HepG2 (cell line): ENCODE data around the gene SLCO6A1. TPM values are rescaled to one million over a fixed set of nuclear protein-coding genes. Genes with fewer than 3 reads are reported as not detected.

Experiments
- ATAC-seq: fragments of 200-7000 bp; cut with Tn5 transposase; 3 replicates; pipeline ENCODE4 v1.9.1; 2020; ENCODE audit warnings: mild to moderate bottlenecking, moderate library complexity
- BruUV-seq: library from RNA; stranded (reverse); fragments of 400-500 nt; replicated peaks from 2 replicates; lab custom pipeline; 2021; lab: Mats Ljungman, UMichigan
- CTCF ChIA-PET: fragments of 300-600 bp; formaldehyde crosslinking; extraction: SDS; loops from one replicate; lab custom pipeline; 2021; ENCODE audit warnings: low total read pairs, inconsistent platforms, low intra/inter-chr PET ratio; lab: Yijun Ruan, JAX
- POLR2A ChIA-PET: fragments of 350-600 bp; sonication (Branson Sonifier 250); formaldehyde crosslinking; loops from one replicate; lab custom pipeline; 2020; ENCODE audit warnings: antibody characterized with exemption, inconsistent platforms; lab: Yijun Ruan, JAX
- DNase-seq: peaks from one replicate; pipeline ENCODE4 v3.0.0-alpha.2; 2015; ENCODE audit warnings: low spot score
- FAIRE-seq: peaks from 3 replicates; lab custom pipeline; 2011; peaks lifted over from hg19 to GRCh38; lab: Jason Lieb, UNC
- H2AFZ ChIP-seq: one replicate; pipeline ENCODE4 v1.6.1; 2011; ENCODE audit warnings: low read length, inconsistent platforms
- H3K27ac ChIP-seq: fragments of 300-600 bp; 3 replicates; pipeline ENCODE4 v1.8.0; 2011; ENCODE audit warnings: mixed run types, mild to moderate bottlenecking, mixed read lengths, low read length, inconsistent platforms; ENCODE audit not compliant: insufficient read depth; ENCODE audit errors: extremely low read length
- H3K27me3 ChIP-seq, 2 experiments: fragments of 200-600 bp in 1 of 2; 2 replicates in 1 of 2; 3 replicates in 1 of 2; pipeline versions ENCODE4 v1.6.0 to v1.8.0; 2011; ENCODE audit warnings: low read length in 2 of 2, mild to moderate bottlenecking in 2 of 2, moderate library complexity in 2 of 2, inconsistent platforms in 1 of 2; ENCODE audit not compliant: insufficient read depth in 2 of 2, control insufficient read depth in 1 of 2
- H3K36me3 ChIP-seq, 2 experiments: fragments of 200-600 bp in 1 of 2; replicated peaks in 1 of 2; 2 replicates in 1 of 2; 3 replicates in 1 of 2; pipeline versions ENCODE4 v1.5.1 to v1.8.0; 2011; ENCODE audit warnings: low read length in 2 of 2, inconsistent platforms in 1 of 2; ENCODE audit not compliant: insufficient read depth in 2 of 2, control insufficient read depth in 1 of 2
- H3K4me1 ChIP-seq: 2 replicates; pipeline ENCODE4 v1.5.1; 2012; ENCODE audit warnings: low read length, inconsistent platforms; ENCODE audit not compliant: insufficient read depth
- H3K4me2 ChIP-seq: 2 replicates; pipeline ENCODE4 v1.6.0; 2011; ENCODE audit warnings: low read depth, low read length, inconsistent platforms
- H3K4me3 ChIP-seq, 3 experiments: fragments of 200-600 bp in 1 of 3; sonication (generic), shearing (Covaris generic) in 1 of 3; replicated peaks in 1 of 3; 2 replicates each; pipeline ENCODE4 v1.5.1; 2011 to 2016; ENCODE audit warnings: low read length in 3 of 3, inconsistent platforms in 2 of 3, low read depth in 2 of 3, mild to moderate bottlenecking in 2 of 3, control low read depth in 1 of 3, mixed read lengths in 1 of 3; ENCODE audit not compliant: insufficient read depth in 1 of 3
- H3K79me2 ChIP-seq: one replicate; pipeline ENCODE4 v1.6.1; 2011; ENCODE audit warnings: low read length, inconsistent platforms; ENCODE audit not compliant: insufficient read depth
- H3K9ac ChIP-seq: 2 replicates; pipeline ENCODE4 v1.6.0; 2011; ENCODE audit warnings: mild to moderate bottlenecking, low read depth, low read length, inconsistent platforms; ENCODE audit not compliant: insufficient read depth
- H3K9me3 ChIP-seq: 2 replicates; pipeline ENCODE4 v1.5.1; 2012; ENCODE audit warnings: mild to moderate bottlenecking, low read length
- H4K20me1 ChIP-seq: 2 replicates; pipeline ENCODE4 v1.6.0; 2011; ENCODE audit warnings: inconsistent platforms, mild to moderate bottlenecking, low read length, moderate library complexity; ENCODE audit not compliant: insufficient read depth
- BHLHE40 ChIP-seq: IDR thresholded peaks from 2 replicates; pipeline ENCODE4 v1.6.1; 2011; ENCODE audit warnings: low read length, improper control_type of control experiment
- CBX5 ChIP-seq: sonication (generic); formaldehyde crosslinking; IDR thresholded peaks from 2 replicates; pipeline ENCODE4 v1.4.0; 2020; ENCODE audit warnings: missing genetic modification reagents, borderline replicate concordance
- HOXA7 ChIP-seq: sonication (generic); formaldehyde crosslinking; IDR thresholded peaks from 2 replicates; pipeline ENCODE4 v1.8.1; 2022; ENCODE audit warnings: mild to moderate bottlenecking, missing genetic modification reagents, moderate library complexity
- KLF12 ChIP-seq: sonication (generic); formaldehyde crosslinking; IDR thresholded peaks from 2 replicates; pipeline ENCODE4 v1.4.0; 2020; ENCODE audit warnings: missing genetic modification reagents, borderline replicate concordance
- MZF1 ChIP-seq: sonication (generic); formaldehyde crosslinking; IDR thresholded peaks from 2 replicates; pipeline ENCODE4 v1.8.1; 2023; ENCODE audit warnings: mild to moderate bottlenecking, missing genetic modification reagents, borderline replicate concordance
- PAF1 ChIP-seq: IDR thresholded peaks from 2 replicates; pipeline ENCODE4 v1.6.1; 2016; ENCODE audit warnings: missing genetic modification reagents, missing compliant biosample characterization
- TGIF2 ChIP-seq: IDR thresholded peaks from 2 replicates; pipeline ENCODE4 v1.6.1; 2016; ENCODE audit warnings: control low read depth, missing compliant biosample characterization
- ZEB1 ChIP-seq: IDR thresholded peaks from 2 replicates; pipeline ENCODE4 v1.6.1; 2012; ENCODE audit warnings: mild to moderate bottlenecking, low read depth, inconsistent platforms; ENCODE audit not compliant: insufficient replicate concordance
- ZNF24 ChIP-seq: fragments of 450-650 bp; IDR thresholded peaks from 2 replicates; pipeline ENCODE4 v1.6.1; 2017; ENCODE audit warnings: antibody characterized with exemption, mild to moderate bottlenecking
- ZNF556 ChIP-seq: sonication (generic); formaldehyde crosslinking; IDR thresholded peaks from 2 replicates; pipeline ENCODE4 v1.4.0; 2020; ENCODE audit warnings: mild to moderate bottlenecking, missing genetic modification reagents, borderline replicate concordance
- WGBS: methylation state at CpG from one replicate; pipeline ENCODE4 v1.1.6; 2017; ENCODE audit warnings: low lambda C conversion rate; 5-methylcytosine and 5-hydroxymethylcytosine counted together
- in situ Hi-C: cut with HindIII; loops from 2 replicates; pipeline ENCODE4 v1.10.0; 2017; ENCODE audit warnings: low pct_unique_long_range_greater_than_20kb; ENCODE audit not compliant: extremely low pct_ligation_motif_present
- intact Hi-C: fragments of 100-400 bp; cut with micrococcal nuclease; formaldehyde crosslinking; loops from one replicate; pipeline ENCODE4 v1.10.0; 2022; ENCODE audit not compliant: unreplicated experiment
- polyA plus RNA-seq, 8 experiments: library from polyadenylated mRNA; depleted of rRNA in 3 of 8; stranded (reverse) in 7 of 8; unstranded in 1 of 8; fragments of >200 nt; fragmentation: Illumina TruSeq in 4 of 8; extraction: Trizol in 4 of 8; gene quantifications; 2 replicates each; pipeline versions ENCODE4 v1.2.1 to v1.2.3, GENCODE V29; 2011 to 2016; ENCODE audit warnings: low read depth in 4 of 8, missing spikeins in 1 of 8, mixed read lengths in 1 of 8; ENCODE audit not compliant: insufficient read depth in 1 of 8
- total RNA-seq, 5 experiments: library from RNA; depleted of rRNA; stranded (reverse); fragments of >200 nt; fragmentation: Illumina TruSeq; extraction: Trizol; gene quantifications; 2 replicates each; pipeline ENCODE4 v1.2.3, GENCODE V29; 2016; ENCODE audit warnings: low read depth in 1 of 5
- TF ChIP-seq, protein P1 (sequence below): sonication (generic); formaldehyde crosslinking; IDR thresholded peaks from 2 replicates; pipeline ENCODE4 v1.5.0; 2020; ENCODE audit warnings: missing genetic modification reagents, mild to moderate bottlenecking, borderline replicate concordance
- TF ChIP-seq, protein P2 (sequence below): sonication (generic); formaldehyde crosslinking; IDR thresholded peaks from 2 replicates; pipeline ENCODE4 v1.8.1; 2023; ENCODE audit warnings: missing genetic modification reagents, mild to moderate bottlenecking, borderline replicate concordance
- TF ChIP-seq, protein P3 (sequence below): sonication (generic); formaldehyde crosslinking; IDR thresholded peaks from 2 replicates; pipeline ENCODE4 v1.5.0; 2020; ENCODE audit warnings: missing genetic modification reagents, mild to moderate bottlenecking, borderline replicate concordance

SLCO6A1 gene
- total and polyA plus RNA-seq, 2 of the 13 experiments (the other 11 are each of a cell fraction or from before 2014, with no cell fraction given): 0.31 to 0.48 TPM

DNA sequence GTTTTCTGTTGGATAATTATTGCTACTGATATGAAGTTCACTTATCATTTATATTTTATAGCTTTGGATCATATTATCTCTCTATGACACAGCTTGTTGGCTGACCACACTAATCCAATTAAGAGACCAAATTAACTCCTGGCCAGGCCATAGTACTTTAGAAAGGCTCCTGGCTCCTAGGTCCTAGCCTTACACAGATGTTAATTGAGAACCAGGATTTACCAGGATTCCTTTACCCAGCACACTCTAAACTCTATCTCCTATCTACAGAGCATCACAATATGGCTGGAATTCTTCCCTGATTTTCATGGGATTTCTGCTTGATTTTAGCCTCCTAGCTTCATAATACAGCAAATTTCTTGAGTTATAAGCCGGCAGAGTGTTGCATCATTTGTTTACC is 80.3 kb downstream of the SLCO6A1 start:
- Histone ChIP-seq H3K4me2 (no peak overlapping the region), H3K9me3 (no peaks in the 10 kb centered on the region), H4K20me1 (no peaks in the 10 kb centered on the region), H3K36me3 (no peaks in the 10 kb centered on the region), H3K27me3 (no peaks in the 10 kb centered on the region), H3K79me2 (no peaks in the 10 kb centered on the region), H3K4me3 (no peak overlapping the region), H3K9ac (no peak overlapping the region), H3K4me1 (no peaks in the 10 kb centered on the region), H2AFZ (no peak overlapping the region), H3K27ac (no peak overlapping the region)
- no TSS peak for BruUV-seq
- in situ Hi-C loops (no loop called here), intact Hi-C loops (no loop called here)
- ChIA-PET CTCF (no interaction called here), POLR2A (no interaction called here)
- 3% methylated on average over 1 of the region's 1 CpG for WGBS
- FAIRE-seq (no peak), DNase-seq (no peak), ATAC-seq (no peak)
- no peak for TF ChIP-seq ZNF556 (CRISPR knock-in tag)
- TF ChIP-seq PAF1 (CRISPR knock-in tag): no peak
- no peak for TF ChIP-seq HOXA7 (CRISPR knock-in tag)
- no peak for TF ChIP-seq MZF1 (CRISPR knock-in tag)
- TF ChIP-seq TGIF2: no peak
- TF ChIP-seq ZNF24: no peak
- no peak for TF ChIP-seq CBX5 (CRISPR knock-in tag)
- no peak for TF ChIP-seq BHLHE40
- TF ChIP-seq, protein P1, sequence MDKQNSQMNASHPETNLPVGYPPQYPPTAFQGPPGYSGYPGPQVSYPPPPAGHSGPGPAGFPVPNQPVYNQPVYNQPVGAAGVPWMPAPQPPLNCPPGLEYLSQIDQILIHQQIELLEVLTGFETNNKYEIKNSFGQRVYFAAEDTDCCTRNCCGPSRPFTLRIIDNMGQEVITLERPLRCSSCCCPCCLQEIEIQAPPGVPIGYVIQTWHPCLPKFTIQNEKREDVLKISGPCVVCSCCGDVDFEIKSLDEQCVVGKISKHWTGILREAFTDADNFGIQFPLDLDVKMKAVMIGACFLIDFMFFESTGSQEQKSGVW: no peak
- no peak for TF ChIP-seq KLF12 (CRISPR knock-in tag)

DNA sequence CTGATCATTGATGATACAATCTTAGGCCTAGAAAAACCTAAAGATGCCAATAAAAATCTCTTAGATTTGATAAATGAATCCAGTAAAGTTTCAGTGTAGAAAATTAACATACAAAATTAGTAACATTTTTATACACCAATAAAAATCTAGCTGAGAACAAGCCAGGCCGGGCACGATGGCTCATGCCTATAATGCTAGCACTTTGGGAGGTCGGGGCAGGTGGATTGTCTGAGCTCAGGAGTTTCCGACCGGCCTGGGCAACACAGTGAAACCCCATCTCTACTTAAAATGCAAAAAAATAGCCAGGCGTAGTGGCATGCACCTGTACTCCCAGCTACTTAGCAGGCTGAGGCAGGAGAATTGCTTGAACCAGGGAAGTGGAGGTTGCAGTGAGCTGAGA is 84.4 kb downstream of the SLCO6A1 start:
- no peak for DNase-seq
- BruUV-seq: no TSS peak
- no peak overlapping the region for H3K9ac ChIP-seq
- ChIA-PET CTCF (no interaction called here), POLR2A (no interaction called here)
- H3K27ac ChIP-seq: no peak overlapping the region
- no peaks in the 10 kb centered on the region for H3K27me3 ChIP-seq
- no peaks in the 10 kb centered on the region for H4K20me1 ChIP-seq
- no peak overlapping the region for H3K4me3 ChIP-seq
- H3K79me2 ChIP-seq: no peaks in the 10 kb centered on the region
- H3K4me1 ChIP-seq: no peaks in the 10 kb centered on the region
- intact Hi-C loops (no loop called here), in situ Hi-C loops (no loop called here)
- FAIRE-seq: no peak
- H3K36me3 ChIP-seq: no peaks in the 10 kb centered on the region
- WGBS: 8% methylated on average over 6 of the region's 6 CpGs
- no peak overlapping the region for H2AFZ ChIP-seq
- ATAC-seq: no peak
- no peaks in the 10 kb centered on the region for H3K9me3 ChIP-seq
- no peak overlapping the region for H3K4me2 ChIP-seq
- TF ChIP-seq, protein P2, sequence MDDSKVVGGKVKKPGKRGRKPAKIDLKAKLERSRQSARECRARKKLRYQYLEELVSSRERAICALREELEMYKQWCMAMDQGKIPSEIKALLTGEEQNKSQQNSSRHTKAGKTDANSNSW (CRISPR knock-in tag): no peak
- TF ChIP-seq ZEB1: no peak
- TF ChIP-seq, protein P3, sequence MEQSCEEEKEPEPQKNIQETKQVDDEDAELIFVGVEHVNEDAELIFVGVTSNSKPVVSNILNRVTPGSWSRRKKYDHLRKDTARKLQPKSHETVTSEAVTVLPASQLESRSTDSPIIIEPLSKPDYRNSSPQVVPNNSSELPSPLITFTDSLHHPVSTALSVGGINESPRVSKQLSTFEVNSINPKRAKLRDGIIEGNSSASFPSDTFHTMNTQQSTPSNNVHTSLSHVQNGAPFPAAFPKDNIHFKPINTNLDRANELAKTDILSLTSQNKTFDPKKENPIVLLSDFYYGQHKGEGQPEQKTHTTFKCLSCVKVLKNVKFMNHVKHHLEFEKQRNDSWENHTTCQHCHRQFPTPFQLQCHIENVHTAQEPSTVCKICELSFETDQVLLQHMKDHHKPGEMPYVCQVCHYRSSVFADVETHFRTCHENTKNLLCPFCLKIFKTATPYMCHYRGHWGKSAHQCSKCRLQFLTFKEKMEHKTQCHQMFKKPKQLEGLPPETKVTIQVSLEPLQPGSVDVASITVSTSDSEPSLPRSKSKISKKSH (CRISPR knock-in tag): no peak
